Kidney (tissue), 14 donors: ENCODE results near the gene SCARF1. TPM values are rescaled to one million over a fixed set of nuclear protein-coding genes. Genes with fewer than 3 reads are reported as not detected.

Experiments
- DNase-seq, 5 donors: peaks; one replicate each; pipeline ENCODE4 v3.0.0-alpha.2; 2013 to 2020
- FAIRE-seq: peaks from 2 replicates; lab custom pipeline; 2012; peaks lifted over from hg19 to GRCh38; lab: Jason Lieb, UNC
- H3K27ac ChIP-seq, 2 donors: one replicate each; pipeline ENCODE4 v1.7.0; 2013; ENCODE audit warnings: low read depth in 2 of 2, low read length in 2 of 2, inconsistent platforms in 1 of 2
- H3K27me3 ChIP-seq: one replicate; pipeline ENCODE4 v1.7.1; 2013; ENCODE audit warnings: low read length, inconsistent platforms; ENCODE audit not compliant: control insufficient read depth, insufficient read depth
- H3K36me3 ChIP-seq, 3 donors: one replicate each; pipeline versions ENCODE4 v1.7.0 to v1.7.1; 2013; ENCODE audit warnings: low read length in 3 of 3, control low read depth in 1 of 3, inconsistent platforms in 1 of 3; ENCODE audit not compliant: insufficient read depth in 3 of 3, control insufficient read depth in 2 of 3
- H3K4me1 ChIP-seq, 3 donors: one replicate each; pipeline versions ENCODE4 v1.7.0 to v1.7.1; 2013; ENCODE audit warnings: low read length in 3 of 3, inconsistent platforms in 1 of 3, low read depth in 1 of 3; ENCODE audit not compliant: control insufficient read depth in 2 of 3, insufficient read depth in 2 of 3
- H3K4me3 ChIP-seq, 3 donors: one replicate each; pipeline versions ENCODE4 v1.7.0 to v1.8.1; 2013; ENCODE audit warnings: low read length in 3 of 3, control low read depth in 1 of 3, inconsistent platforms in 1 of 3
- H3K9ac ChIP-seq, 3 donors: one replicate each; pipeline versions ENCODE4 v1.7.0 to v1.7.1; 2013; ENCODE audit warnings: low read length in 3 of 3, control low read depth in 1 of 3, inconsistent platforms in 1 of 3
- H3K9me3 ChIP-seq, 3 donors: one replicate each; pipeline versions ENCODE4 v1.7.0 to v1.7.1; 2013; ENCODE audit warnings: low read length in 3 of 3, control low read depth in 1 of 3, inconsistent platforms in 1 of 3; ENCODE audit not compliant: control insufficient read depth in 2 of 3, insufficient read depth in 1 of 3
- intact Hi-C: fragments of 100-400 bp; cut with DNase I; formaldehyde crosslinking; loops from one replicate; pipeline ENCODE4 v1.11.1; 2022
- polyA plus RNA-seq: library from polyadenylated mRNA; stranded (reverse); fragments of 350-450 nt; fragmentation: Illumina TruSeq; extraction: RNeasy Lipid Tissue Mini Kit (QIAGEN cat#74804); gene quantifications from one replicate; pipeline ENCODE4 v1.2.3, GENCODE V29; 2014; ENCODE audit warnings: low read depth, low replicate concordance; ENCODE audit not compliant: insufficient read depth
- total RNA-seq: library from RNA; stranded (reverse); fragmentation: NEBNext Ultra II Directional; extraction: Animal tissue kit (Norgen Biotek cat#: 25700); gene quantifications from one replicate; pipeline ENCODE4 v1.2.1, GENCODE V29; 2021
- TF ChIP-seq, protein P1 (sequence below): IDR thresholded peaks from 3 replicates; pipeline ENCODE4 v1.5.1; 2012; ENCODE audit warnings: mild to moderate bottlenecking, moderate library complexity, borderline replicate concordance; ENCODE audit not compliant: insufficient read depth; ENCODE audit errors: extremely low read depth
- donor health status: control.
- donor health status: control.
- donor health status: control.
- donor health status: control.
- donor health status: control.
- donor health status: DM: yes; HTN: yes; CAD: no.
- donor health status: Normal renal cell carcinoma (clear cell type).

The SCARF1 gene
- total and polyA plus RNA-seq, 2 donors from 2014 or later, result 7.0 to 20.1 TPM

GRCh38 chr17:1625581-1625980 is 20.0 kb downstream of the SCARF1 start:
- H3K4me1 ChIP-seq, result peaks cover 0 to 40% (median 23%) of the 10 kb centered on the region in 3 donors
- FAIRE-seq, result peak; percentile 51
- no peaks in the 10 kb centered on the region for H3K27me3 ChIP-seq
- no peaks in the 10 kb centered on the region for H3K9me3 ChIP-seq
- TF ChIP-seq, protein P1, sequence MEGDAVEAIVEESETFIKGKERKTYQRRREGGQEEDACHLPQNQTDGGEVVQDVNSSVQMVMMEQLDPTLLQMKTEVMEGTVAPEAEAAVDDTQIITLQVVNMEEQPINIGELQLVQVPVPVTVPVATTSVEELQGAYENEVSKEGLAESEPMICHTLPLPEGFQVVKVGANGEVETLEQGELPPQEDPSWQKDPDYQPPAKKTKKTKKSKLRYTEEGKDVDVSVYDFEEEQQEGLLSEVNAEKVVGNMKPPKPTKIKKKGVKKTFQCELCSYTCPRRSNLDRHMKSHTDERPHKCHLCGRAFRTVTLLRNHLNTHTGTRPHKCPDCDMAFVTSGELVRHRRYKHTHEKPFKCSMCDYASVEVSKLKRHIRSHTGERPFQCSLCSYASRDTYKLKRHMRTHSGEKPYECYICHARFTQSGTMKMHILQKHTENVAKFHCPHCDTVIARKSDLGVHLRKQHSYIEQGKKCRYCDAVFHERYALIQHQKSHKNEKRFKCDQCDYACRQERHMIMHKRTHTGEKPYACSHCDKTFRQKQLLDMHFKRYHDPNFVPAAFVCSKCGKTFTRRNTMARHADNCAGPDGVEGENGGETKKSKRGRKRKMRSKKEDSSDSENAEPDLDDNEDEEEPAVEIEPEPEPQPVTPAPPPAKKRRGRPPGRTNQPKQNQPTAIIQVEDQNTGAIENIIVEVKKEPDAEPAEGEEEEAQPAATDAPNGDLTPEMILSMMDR, result no peak
- H3K36me3 ChIP-seq, result peaks cover 0 to 13% (median 4%) of the 10 kb centered on the region in 3 donors
- H3K9ac ChIP-seq, result peak overlapping the region in 1 of 3 donors; percentile 43
- peak overlapping the region in 2 of 3 donors; percentile 22 to 33 for H3K4me3 ChIP-seq
- peak overlapping the region in 1 of 2 donors; percentile 56 for H3K27ac ChIP-seq
- intact Hi-C loops, result no loop called here
- peak in 1 of 5 donors; percentile 18 for DNase-seq

DNA sequence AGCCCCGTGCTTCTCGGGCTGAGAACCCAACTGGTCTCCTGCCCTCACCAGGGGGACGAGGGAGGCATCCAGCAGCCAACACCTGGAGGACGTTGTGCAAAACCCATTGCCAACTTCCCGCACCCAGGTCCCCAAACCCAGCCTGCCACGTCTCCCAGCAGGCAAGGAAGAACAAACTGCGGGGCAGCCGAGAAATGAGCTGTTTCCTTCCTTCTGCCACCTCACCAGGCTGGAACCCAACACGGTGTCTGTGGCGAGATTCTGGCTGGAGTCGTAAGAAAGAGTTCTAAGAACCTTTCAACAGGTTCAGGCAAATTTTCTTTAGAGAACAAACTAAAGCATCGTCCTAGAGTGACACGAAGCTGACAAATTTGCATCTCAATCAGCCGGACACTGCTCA is 20.5 kb downstream of the SCARF1 start:
- Histone ChIP-seq H3K27ac (peak overlapping the region in 1 of 2 donors; percentile 51), H3K9me3 (no peaks in the 10 kb centered on the region), H3K36me3 (peaks cover 0 to 13% (median 4%) of the 10 kb centered on the region in 3 donors), H3K9ac (no peak overlapping the region), H3K4me1 (peaks cover 0 to 40% (median 23%) of the 10 kb centered on the region in 3 donors), H3K27me3 (no peaks in the 10 kb centered on the region), H3K4me3 (peak overlapping the region in 1 of 3 donors; percentile 22)
- TF ChIP-seq, protein P1, result no peak
- DNase-seq, result peak in 1 of 5 donors; percentile 33
- intact Hi-C loops, result no loop called here
- FAIRE-seq, result no peak

DNA sequence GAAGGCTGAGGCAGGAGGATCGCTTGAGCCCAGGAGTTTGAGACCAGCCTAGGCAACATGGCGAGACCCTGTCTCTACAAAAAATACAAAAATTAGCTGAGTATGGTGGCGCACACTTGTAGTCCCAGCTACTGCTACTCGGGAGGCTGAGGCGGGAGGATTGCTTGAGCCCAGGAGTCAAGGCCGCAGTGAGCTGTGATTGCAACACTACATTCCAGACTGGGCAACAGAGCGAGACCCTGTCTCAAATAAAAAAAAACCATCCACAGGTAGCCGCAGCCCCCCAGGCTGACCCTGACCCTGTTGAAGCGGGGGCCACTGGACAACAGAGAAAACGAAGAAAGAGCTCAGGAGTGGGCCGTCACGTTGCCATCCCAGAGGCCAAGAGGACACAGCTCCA is 20.9 kb downstream of the SCARF1 start:
- Histone ChIP-seq H3K27ac (no peak overlapping the region), H3K4me1 (peaks cover 0 to 38% (median 20%) of the 10 kb centered on the region in 3 donors), H3K9ac (no peak overlapping the region)

More for the DNA sequence above, 20.9 kb downstream of the SCARF1 start:
- intact Hi-C loops, result no loop called here
- Histone ChIP-seq H3K36me3 (peaks cover 0 to 13% (median 4%) of the 10 kb centered on the region in 3 donors), H3K9me3 (no peaks in the 10 kb centered on the region), H3K4me3 (peak overlapping the region in 1 of 3 donors; percentile 22), H3K27me3 (no peaks in the 10 kb centered on the region)
- FAIRE-seq, result no peak
- DNase-seq, result no peak
- TF ChIP-seq, protein P1, result no peak
